ENCODE measurements around the gene PRX. TPM values are rescaled to one million over a fixed set of nuclear protein-coding genes. Genes with fewer than 3 reads are reported as not detected.

The PRX gene
- total and polyA plus RNA-seq, 8 donors: 1.4 to 3.7 (median 2.6) TPM

DNA sequence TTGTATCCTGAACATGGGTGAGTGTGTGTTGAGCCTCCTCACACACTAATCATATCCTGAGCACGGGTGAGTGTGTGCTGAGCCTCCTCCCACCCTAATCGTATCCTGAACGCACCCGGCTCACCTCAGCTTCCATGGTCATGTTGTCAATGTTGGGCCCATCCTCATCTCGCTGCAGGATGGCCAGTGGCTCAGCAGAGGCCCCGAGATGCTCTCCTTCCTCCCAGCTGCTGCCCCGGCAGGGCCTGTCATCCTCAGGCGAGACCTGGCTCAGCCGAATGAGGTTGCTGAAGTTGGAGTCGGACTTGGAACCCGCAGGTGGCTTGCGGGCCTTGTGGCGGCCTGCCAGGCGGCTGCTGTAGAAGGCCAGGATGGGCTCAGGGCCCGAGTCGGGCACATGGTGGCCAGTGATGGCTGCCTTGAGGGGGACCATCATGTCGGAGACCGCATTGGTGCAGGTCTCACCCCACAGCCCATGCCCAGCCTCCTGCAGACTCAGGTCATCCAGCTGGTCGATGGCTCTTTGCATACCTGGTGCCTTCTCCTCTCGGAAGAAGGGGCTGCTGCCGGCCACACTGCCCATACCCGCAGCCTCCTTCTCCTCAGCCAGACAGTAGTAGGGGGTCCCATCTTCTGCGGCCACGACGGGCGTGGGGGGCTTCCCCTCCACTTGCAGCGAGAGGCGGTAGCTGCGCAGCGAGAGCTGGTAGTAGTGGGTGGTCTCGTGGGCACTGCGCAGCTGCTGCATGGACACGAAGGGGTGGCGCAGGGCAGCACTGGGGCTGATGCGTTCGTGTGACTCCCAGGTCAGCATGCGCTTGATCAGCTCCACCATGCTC, 32.8 kb downstream of the PRX start:
- no peak for DNase-seq
- Histone ChIP-seq H3K4me1 (no peaks in the 10 kb centered on the region), H3K27me3 (no peaks in the 10 kb centered on the region), H3K4me3 (no peak overlapping the region), H3K27ac (no peak overlapping the region), H3K9me3 (no peaks in the 10 kb centered on the region), H3K36me3 (peaks cover 0 to 10% (median 0%) of the 10 kb centered on the region in 3 donors)
- 83 to 88% methylated on average over 36 to 37 of the region's 37 CpGs for WGBS, 2 donors
- ATAC-seq: no peak
- intact Hi-C loops (cut with DNase I): no loop called here
- TF ChIP-seq, protein P1, sequence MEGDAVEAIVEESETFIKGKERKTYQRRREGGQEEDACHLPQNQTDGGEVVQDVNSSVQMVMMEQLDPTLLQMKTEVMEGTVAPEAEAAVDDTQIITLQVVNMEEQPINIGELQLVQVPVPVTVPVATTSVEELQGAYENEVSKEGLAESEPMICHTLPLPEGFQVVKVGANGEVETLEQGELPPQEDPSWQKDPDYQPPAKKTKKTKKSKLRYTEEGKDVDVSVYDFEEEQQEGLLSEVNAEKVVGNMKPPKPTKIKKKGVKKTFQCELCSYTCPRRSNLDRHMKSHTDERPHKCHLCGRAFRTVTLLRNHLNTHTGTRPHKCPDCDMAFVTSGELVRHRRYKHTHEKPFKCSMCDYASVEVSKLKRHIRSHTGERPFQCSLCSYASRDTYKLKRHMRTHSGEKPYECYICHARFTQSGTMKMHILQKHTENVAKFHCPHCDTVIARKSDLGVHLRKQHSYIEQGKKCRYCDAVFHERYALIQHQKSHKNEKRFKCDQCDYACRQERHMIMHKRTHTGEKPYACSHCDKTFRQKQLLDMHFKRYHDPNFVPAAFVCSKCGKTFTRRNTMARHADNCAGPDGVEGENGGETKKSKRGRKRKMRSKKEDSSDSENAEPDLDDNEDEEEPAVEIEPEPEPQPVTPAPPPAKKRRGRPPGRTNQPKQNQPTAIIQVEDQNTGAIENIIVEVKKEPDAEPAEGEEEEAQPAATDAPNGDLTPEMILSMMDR (IDR thresholded peaks at IDR 0.05): no peak
- no peak for FAIRE-seq

DNA sequence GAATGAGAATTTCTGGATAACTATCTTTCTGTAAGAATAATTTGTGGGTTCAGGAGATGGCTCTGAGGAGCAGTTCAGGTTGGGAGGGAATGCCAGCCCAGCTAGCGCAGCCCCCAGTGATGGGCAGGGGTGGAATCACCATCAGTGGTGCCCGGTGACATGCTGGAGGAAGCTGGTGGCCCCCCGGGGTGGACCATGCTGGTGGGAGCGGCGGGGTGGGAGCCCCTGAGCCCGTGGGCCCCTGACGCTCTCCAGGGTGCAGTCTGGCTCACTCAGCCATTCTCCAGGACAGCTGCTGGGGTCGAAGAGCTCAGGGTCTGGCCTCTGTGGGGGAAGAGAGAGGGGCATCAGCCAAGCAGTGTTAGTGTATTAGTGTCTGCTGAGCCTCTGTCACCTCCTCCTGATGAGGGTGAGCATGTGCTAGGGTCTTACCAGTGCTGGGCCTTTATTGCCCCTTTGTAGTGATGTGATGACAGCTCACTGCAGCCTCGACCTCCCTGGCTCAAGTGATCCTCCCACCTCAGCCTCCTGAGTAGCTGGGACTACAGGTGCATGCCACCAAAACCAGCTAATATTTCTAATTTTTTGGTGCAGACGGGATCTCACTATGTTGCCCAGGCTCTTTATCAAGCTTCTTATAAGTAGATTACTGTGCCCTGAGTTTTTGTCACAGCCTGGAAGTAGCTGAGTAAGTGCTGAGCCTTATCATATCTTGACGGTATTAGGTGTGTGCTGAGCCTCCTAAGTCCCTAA, 33.6 kb downstream of the PRX start:
- DNase-seq (no peak), FAIRE-seq (no peak), ATAC-seq (no peak)
- intact Hi-C loops (cut with DNase I): no loop called here
- WGBS, 2 donors: 82 to 83% methylated on average over 11 of the region's 11 CpGs
- TF ChIP-seq, protein P1 (IDR thresholded peaks at IDR 0.05): no peak
- no peaks in the 10 kb centered on the region for H3K27me3 ChIP-seq
- H3K9me3 ChIP-seq: no peaks in the 10 kb centered on the region
- peaks cover 0 to 11% (median under 1%) of the 10 kb centered on the region in 3 donors for H3K36me3 ChIP-seq
- H3K27ac ChIP-seq: no peak overlapping the region
- H3K4me3 ChIP-seq: no peak overlapping the region
- no peaks in the 10 kb centered on the region for H3K4me1 ChIP-seq

DNA sequence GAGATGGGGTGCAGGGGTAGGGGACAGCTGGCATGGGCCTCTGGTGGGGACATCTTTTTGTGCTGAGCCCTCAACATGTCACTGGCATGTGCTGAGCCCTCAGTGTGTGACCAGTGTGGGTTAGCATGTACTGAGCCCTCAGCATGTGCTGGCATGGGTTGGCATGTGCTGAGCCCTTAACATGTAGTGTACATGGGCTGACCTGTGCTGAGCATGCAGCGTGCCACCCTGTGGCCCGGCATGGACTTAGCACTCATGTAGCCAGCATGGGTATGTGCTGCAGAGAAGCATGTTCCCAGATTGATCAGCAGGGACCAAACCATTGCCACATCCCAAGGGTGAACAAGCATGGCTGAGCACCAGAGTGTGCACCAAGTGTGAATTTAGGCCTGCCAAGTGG, 34.7 kb downstream of the PRX start:
- Histone ChIP-seq H3K36me3 (peaks cover 0 to 20% (median 7%) of the 10 kb centered on the region in 3 donors), H3K27me3 (no peaks in the 10 kb centered on the region), H3K27ac (no peak overlapping the region), H3K4me3 (no peak overlapping the region), H3K4me1 (no peaks in the 10 kb centered on the region), H3K9me3 (no peaks in the 10 kb centered on the region)
- ATAC-seq (peak in 1 of 4 donors; percentile 11), DNase-seq (no peak), FAIRE-seq (no peak)
- WGBS, 2 donors: 89 to 91% methylated on average over 2 of the region's 2 CpGs
- TF ChIP-seq, protein P1 (IDR thresholded peaks at IDR 0.05): no peak
- intact Hi-C loops (cut with DNase I): no loop called here

DNA sequence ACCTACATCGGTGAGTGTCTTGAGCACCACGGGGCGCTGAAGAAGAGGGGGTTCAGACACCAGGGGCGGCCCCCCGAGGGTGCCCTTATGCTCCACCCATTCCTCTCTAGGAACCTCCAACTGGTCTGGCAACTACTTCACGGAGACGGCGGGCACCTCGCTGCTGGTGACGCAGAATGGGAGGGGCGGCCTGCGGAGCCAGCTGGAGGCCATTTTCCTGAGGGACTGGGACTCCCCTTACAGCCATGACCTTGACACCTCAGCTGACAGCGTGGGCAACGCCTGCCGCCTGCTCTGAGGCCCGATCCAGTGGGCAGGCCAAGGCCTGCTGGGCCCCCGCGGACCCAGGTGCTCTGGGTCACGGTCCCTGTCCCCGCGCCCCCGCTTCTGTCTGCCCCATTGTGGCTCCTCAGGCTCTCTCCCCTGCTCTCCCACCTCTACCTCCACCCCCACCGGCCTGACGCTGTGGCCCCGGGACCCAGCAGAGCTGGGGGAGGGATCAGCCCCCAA, 35.2 kb downstream of the PRX start:
- H3K4me1 ChIP-seq: no peaks in the 10 kb centered on the region
- intact Hi-C loops (cut with DNase I): no loop called here
- TF ChIP-seq, protein P1 (IDR thresholded peaks at IDR 0.05): no peak
- no peaks in the 10 kb centered on the region for H3K27me3 ChIP-seq
- H3K9me3 ChIP-seq: no peaks in the 10 kb centered on the region
- H3K4me3 ChIP-seq: no peak overlapping the region
- H3K27ac ChIP-seq: no peak overlapping the region
- DNase-seq (no peak), FAIRE-seq (no peak), ATAC-seq (no peak)
- 87 to 89% methylated on average over 25 of the region's 25 CpGs for WGBS, 2 donors
- peaks cover 0 to 20% (median 7%) of the 10 kb centered on the region in 3 donors for H3K36me3 ChIP-seq
